BE2C (cell line): ENCODE measurements around the gene NECAB2.

Source experiments
- DNase-seq: peaks from one replicate; pipeline ENCODE4 v3.0.0-alpha.2; 2020
- H3K27me3 ChIP-seq: fragments of 250-450 bp; sonication (Bioruptor Pico); 2 replicates; pipeline ENCODE4 v1.5.1; 2020; ENCODE audit warnings: mild to moderate bottlenecking
- H3K36me3 ChIP-seq: fragments of 250-450 bp; sonication (Bioruptor Pico); 2 replicates; pipeline ENCODE4 v1.5.1; 2020; ENCODE audit warnings: mild to moderate bottlenecking
- H3K4me1 ChIP-seq: fragments of 250-450 bp; sonication (Bioruptor Pico); 2 replicates; pipeline ENCODE4 v1.5.1; 2020
- H3K4me3 ChIP-seq: 2 replicates; pipeline ENCODE4 v1.5.1; 2011; ENCODE audit warnings: low read depth, low read length
- H3K9me3 ChIP-seq: fragments of 250-450 bp; sonication (Bioruptor Pico); 2 replicates; pipeline ENCODE4 v1.5.1; 2020
- TF ChIP-seq, protein P1 (sequence below): IDR thresholded peaks from 2 replicates; pipeline ENCODE4 v1.5.1; 2012; ENCODE audit warnings: mild to moderate bottlenecking, low read depth, low read length

Gene NECAB2

DNA sequence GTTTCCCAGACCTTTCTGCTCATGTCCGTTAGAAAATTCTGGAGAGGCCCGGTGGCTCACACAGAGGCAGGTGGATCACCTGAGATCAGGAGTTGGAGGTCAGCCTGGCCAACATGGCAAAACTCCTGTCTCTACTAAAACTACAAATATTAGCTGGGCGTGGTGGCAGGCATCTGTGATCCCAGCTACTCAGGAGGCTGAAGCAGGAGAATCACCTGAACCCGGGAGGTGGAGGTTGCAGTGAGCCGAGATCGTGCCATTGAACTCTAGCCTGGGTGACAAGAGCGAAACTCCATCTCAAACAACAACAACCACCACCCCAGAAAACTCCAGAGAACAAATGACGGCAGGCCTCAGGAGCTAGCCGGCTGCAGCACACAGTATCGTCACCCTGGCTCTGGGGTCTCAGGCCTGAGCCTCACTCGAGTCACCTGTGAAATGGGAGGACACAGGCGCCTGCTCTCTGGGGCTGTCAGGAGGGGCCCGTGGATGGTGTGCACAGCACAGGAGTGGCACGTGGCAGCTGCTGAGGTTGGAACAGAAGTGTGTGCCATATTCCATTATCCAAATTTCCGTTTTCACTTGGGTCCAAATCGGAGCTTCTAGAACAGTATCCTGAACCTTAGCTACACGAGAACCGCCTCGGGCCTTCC lies 77.9 kb downstream of the NECAB2 start:
- Histone ChIP-seq H3K27me3 (peaks cover 35% of the 10 kb centered on the region), H3K4me1 (no peaks in the 10 kb centered on the region), H3K36me3 (peaks cover 7% of the 10 kb centered on the region), H3K9me3 (no peaks in the 10 kb centered on the region), H3K4me3 (no peak overlapping the region)
- DNase-seq = no peak
- TF ChIP-seq, protein P1, sequence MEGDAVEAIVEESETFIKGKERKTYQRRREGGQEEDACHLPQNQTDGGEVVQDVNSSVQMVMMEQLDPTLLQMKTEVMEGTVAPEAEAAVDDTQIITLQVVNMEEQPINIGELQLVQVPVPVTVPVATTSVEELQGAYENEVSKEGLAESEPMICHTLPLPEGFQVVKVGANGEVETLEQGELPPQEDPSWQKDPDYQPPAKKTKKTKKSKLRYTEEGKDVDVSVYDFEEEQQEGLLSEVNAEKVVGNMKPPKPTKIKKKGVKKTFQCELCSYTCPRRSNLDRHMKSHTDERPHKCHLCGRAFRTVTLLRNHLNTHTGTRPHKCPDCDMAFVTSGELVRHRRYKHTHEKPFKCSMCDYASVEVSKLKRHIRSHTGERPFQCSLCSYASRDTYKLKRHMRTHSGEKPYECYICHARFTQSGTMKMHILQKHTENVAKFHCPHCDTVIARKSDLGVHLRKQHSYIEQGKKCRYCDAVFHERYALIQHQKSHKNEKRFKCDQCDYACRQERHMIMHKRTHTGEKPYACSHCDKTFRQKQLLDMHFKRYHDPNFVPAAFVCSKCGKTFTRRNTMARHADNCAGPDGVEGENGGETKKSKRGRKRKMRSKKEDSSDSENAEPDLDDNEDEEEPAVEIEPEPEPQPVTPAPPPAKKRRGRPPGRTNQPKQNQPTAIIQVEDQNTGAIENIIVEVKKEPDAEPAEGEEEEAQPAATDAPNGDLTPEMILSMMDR = no peak

- TF ChIP-seq, protein P1 = no peak
- H3K36me3 ChIP-seq = peaks cover 7% of the 10 kb centered on the region
- H3K27me3 ChIP-seq = peaks cover 22% of the 10 kb centered on the region
- no peaks in the 10 kb centered on the region for H3K9me3 ChIP-seq
- DNase-seq = no peak
- no peaks in the 10 kb centered on the region for H3K4me1 ChIP-seq
- H3K4me3 ChIP-seq = no peak overlapping the region
Observed at GRCh38 chr16:84047206-84047605, 79.2 kb downstream of the NECAB2 start.

GRCh38 chr16:84047626-84048025 lies 79.6 kb downstream of the NECAB2 start:
- H3K4me3 ChIP-seq = no peak overlapping the region
- TF ChIP-seq, protein P1 = no peak
- H3K27me3 ChIP-seq = peaks cover 18% of the 10 kb centered on the region
- H3K36me3 ChIP-seq = peaks cover 7% of the 10 kb centered on the region
- H3K4me1 ChIP-seq = no peaks in the 10 kb centered on the region
- no peak for DNase-seq
- H3K9me3 ChIP-seq = no peaks in the 10 kb centered on the region

GRCh38 chr16:84048270-84048669 lies 80.2 kb downstream of the NECAB2 start:
- H3K4me1 ChIP-seq = no peaks in the 10 kb centered on the region
- peaks cover 12% of the 10 kb centered on the region for H3K27me3 ChIP-seq
- H3K4me3 ChIP-seq = no peak overlapping the region
- no peak for DNase-seq
- peaks cover 8% of the 10 kb centered on the region for H3K36me3 ChIP-seq
- TF ChIP-seq, protein P1 = no peak
- H3K9me3 ChIP-seq = no peaks in the 10 kb centered on the region

DNA sequence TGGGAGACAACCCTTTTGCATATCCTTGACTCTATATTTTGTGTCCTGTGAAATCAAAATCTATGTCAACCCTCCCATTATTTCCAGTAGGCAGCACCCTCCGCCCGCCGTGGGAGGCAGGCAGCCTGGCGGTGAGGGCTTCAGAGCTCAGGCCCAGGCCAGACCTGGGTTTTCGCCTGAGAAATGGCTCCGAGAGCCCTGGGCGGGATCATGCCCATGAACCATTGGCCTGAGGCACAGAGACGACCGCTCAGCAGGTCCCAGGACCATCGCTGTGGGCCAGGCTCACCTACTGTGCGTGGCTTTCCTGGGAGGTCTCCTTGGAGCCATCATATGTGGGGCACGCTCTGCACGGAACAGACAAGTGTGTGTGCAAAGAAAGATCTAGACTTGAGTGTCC lies 80.8 kb downstream of the NECAB2 start:
- TF ChIP-seq, protein P1 = no peak
- Histone ChIP-seq H3K36me3 (peaks cover 13% of the 10 kb centered on the region), H3K4me3 (no peak overlapping the region), H3K9me3 (no peaks in the 10 kb centered on the region), H3K4me1 (no peaks in the 10 kb centered on the region), H3K27me3 (peaks cover 6% of the 10 kb centered on the region)
- DNase-seq = no peak

DNA sequence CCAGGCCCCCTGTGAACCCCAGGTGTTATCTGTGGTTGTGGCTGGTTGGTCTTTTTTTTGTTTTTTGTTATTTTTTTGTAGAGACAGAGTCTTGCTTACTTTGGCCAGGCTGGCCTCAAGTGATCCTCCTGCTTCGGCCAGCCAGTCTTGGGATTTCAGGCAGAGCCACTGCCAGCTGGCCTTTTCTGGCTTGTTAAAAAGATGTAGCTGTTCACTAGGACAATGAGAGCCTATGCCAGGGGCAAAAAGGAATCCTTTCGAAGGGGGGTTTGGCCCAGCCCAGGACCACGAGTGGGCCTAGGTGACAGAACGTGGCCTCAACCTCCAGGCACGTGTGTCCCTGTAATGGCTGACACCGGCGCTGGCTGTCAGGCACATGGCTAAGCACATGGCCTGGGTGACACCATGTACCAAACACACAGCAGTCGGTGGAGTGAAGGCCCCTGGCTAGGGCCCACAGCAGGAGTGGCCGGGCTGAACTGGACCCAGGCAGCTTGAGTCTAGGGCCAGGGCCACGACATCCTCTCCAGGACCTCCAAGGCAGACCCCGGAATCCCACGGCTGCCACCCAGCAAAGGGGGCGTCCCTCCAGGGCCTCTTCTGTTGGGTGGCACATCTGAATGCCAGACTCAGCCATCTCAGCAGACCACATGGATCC lies 81.5 kb downstream of the NECAB2 start:
- Histone ChIP-seq H3K4me1 (no peaks in the 10 kb centered on the region), H3K9me3 (no peaks in the 10 kb centered on the region), H3K27me3 (no peaks in the 10 kb centered on the region), H3K36me3 (peaks cover 17% of the 10 kb centered on the region), H3K4me3 (no peak overlapping the region)
- TF ChIP-seq, protein P1 = no peak
- no peak for DNase-seq
